Measurements from ENCODE around the gene DQX1.

DQX1 gene

DNA sequence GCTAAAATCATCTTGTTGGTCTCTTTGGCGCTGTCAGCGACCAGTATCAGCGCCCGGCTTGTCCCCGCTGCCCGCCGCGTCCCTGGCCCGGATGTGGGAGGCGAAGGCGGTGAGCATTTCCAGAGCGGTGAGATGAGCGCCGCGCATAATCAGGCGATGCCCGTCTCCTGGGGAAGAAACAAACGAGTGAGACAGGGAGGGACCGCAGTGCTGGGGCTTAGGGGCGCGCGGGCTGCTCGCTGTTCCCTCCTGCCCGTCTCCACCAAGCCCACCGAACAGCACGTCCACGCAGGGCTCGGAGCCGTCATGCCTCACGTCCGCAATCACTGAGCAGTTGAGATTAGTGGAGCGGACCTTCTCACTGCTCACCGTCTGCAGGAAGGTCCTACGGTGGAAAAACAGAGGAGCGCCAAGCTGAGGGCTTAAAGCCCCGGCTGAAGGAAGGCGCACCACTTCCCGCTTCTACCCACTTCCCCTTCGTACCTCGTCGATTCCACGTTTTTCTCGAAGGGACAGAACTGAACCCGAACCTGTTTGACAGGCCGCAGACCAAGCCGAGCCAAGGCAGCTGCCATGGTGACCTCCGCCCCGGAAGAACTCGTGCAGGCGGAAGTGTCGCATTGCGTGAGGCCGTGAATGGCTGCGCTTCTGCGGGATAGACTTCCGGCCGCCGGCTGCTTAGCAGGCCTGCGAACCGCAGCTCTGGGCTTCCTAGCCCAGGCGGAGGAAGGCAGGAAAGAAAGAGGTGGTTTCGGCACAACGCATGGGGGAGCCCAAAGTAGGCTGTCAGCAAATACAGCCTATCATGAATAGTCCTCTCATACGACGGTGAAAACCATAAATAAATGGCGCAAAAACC lies 53.7 kb downstream of the DQX1 start, which contains the start of gene MRPL53 (continued):
- TF ChIP-seq, protein P1, sequence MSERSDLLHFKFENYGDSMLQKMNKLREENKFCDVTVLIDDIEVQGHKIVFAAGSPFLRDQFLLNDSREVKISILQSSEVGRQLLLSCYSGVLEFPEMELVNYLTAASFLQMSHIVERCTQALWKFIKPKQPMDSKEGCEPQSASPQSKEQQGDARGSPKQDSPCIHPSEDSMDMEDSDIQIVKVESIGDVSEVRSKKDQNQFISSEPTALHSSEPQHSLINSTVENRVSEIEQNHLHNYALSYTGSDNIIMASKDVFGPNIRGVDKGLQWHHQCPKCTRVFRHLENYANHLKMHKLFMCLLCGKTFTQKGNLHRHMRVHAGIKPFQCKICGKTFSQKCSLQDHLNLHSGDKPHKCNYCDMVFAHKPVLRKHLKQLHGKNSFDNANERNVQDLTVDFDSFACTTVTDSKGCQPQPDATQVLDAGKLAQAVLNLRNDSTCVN (tag by site-specific recombination; optimal IDR thresholded peaks at IDR 0.05), result peak; percentile 70
- TF ChIP-seq, protein P2, sequence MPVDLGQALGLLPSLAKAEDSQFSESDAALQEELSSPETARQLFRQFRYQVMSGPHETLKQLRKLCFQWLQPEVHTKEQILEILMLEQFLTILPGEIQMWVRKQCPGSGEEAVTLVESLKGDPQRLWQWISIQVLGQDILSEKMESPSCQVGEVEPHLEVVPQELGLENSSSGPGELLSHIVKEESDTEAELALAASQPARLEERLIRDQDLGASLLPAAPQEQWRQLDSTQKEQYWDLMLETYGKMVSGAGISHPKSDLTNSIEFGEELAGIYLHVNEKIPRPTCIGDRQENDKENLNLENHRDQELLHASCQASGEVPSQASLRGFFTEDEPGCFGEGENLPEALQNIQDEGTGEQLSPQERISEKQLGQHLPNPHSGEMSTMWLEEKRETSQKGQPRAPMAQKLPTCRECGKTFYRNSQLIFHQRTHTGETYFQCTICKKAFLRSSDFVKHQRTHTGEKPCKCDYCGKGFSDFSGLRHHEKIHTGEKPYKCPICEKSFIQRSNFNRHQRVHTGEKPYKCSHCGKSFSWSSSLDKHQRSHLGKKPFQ (tag by site-specific recombination; IDR thresholded peaks at IDR 0.05), result no peak
- TF ChIP-seq ZNF266 (tag by site-specific recombination; IDR thresholded peaks at IDR 0.05; ENCODE audit: low read depth) (no peak), ZFHX2 (tag by site-specific recombination; conservative IDR thresholded peaks at IDR 0.05) (peak; percentile 29; the same call in 1 of the 2 replicates), ZNF394 (tag by site-specific recombination; IDR thresholded peaks at IDR 0.05; ENCODE audit: borderline replicate concordance) (peak; percentile 61), ZNF223 (tag by site-specific recombination; IDR thresholded peaks at IDR 0.05) (no peak), SETDB1 (IDR thresholded peaks at IDR 0.05; ENCODE audit: insufficient read length, low read length) (no peak), ZSCAN23 (tag by site-specific recombination; IDR thresholded peaks at IDR 0.05) (no peak), HOXA7 (CRISPR knock-in tag; IDR thresholded peaks at IDR 0.05; ENCODE audit: borderline replicate concordance) (peak; percentile 86; the same call in 1 of the 2 replicates), ZNF571 (tag by site-specific recombination; IDR thresholded peaks at IDR 0.05) (no peak), ZNF391 (tag by site-specific recombination; IDR thresholded peaks at IDR 0.05; ENCODE audit: borderline replicate concordance, low read depth) (0 out of 2 replicates have a peak, but pooled peaks have one; percentile 39), ZNF324 (tag by site-specific recombination; IDR thresholded peaks at IDR 0.05) (peak; percentile 70), BCL11A (tag by site-specific recombination; IDR thresholded peaks at IDR 0.05; ENCODE audit: low read depth) (no peak), ZFP37 (tag by site-specific recombination; IDR thresholded peaks at IDR 0.05) (peak; percentile 88), HOXC10 (CRISPR knock-in tag; IDR thresholded peaks at IDR 0.05) (0 out of 2 replicates have a peak, but pooled peaks have one; percentile 59), TCF7L2 (IDR thresholded peaks at IDR 0.05; ENCODE audit: borderline replicate concordance, low read depth, low read length) (no peak), ZNF621 (tag by site-specific recombination; IDR thresholded peaks at IDR 0.05) (no peak), KLF7 (tag by site-specific recombination; IDR thresholded peaks at IDR 0.05; ENCODE audit: borderline replicate concordance) (no peak), ZNF549 (tag by site-specific recombination; IDR thresholded peaks at IDR 0.05) (no peak), ZNF596 (tag by site-specific recombination; IDR thresholded peaks at IDR 0.05) (no peak), YY2 (tag by site-specific recombination; IDR thresholded peaks at IDR 0.05) (peak; percentile 96), SCRT2 (tag by site-specific recombination; IDR thresholded peaks at IDR 0.05) (peak; percentile 77; the same call in 1 of the 2 replicates), ZNF585B (tag by site-specific recombination; IDR thresholded peaks at IDR 0.05) (no peak), ZNF174 (tag by site-specific recombination; IDR thresholded peaks at IDR 0.05) (no peak)
- TF ChIP-seq, protein P3, sequence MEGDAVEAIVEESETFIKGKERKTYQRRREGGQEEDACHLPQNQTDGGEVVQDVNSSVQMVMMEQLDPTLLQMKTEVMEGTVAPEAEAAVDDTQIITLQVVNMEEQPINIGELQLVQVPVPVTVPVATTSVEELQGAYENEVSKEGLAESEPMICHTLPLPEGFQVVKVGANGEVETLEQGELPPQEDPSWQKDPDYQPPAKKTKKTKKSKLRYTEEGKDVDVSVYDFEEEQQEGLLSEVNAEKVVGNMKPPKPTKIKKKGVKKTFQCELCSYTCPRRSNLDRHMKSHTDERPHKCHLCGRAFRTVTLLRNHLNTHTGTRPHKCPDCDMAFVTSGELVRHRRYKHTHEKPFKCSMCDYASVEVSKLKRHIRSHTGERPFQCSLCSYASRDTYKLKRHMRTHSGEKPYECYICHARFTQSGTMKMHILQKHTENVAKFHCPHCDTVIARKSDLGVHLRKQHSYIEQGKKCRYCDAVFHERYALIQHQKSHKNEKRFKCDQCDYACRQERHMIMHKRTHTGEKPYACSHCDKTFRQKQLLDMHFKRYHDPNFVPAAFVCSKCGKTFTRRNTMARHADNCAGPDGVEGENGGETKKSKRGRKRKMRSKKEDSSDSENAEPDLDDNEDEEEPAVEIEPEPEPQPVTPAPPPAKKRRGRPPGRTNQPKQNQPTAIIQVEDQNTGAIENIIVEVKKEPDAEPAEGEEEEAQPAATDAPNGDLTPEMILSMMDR (tag by site-specific recombination; IDR thresholded peaks at IDR 0.05), result no peak; the same call in 1 of the 2 replicates
- TF ChIP-seq, protein P4, sequence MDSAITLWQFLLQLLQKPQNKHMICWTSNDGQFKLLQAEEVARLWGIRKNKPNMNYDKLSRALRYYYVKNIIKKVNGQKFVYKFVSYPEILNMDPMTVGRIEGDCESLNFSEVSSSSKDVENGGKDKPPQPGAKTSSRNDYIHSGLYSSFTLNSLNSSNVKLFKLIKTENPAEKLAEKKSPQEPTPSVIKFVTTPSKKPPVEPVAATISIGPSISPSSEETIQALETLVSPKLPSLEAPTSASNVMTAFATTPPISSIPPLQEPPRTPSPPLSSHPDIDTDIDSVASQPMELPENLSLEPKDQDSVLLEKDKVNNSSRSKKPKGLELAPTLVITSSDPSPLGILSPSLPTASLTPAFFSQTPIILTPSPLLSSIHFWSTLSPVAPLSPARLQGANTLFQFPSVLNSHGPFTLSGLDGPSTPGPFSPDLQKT (IDR thresholded peaks at IDR 0.05; ENCODE audit: borderline replicate concordance, low read depth, low read length), result peak; percentile 59
- TF ChIP-seq, protein P5, sequence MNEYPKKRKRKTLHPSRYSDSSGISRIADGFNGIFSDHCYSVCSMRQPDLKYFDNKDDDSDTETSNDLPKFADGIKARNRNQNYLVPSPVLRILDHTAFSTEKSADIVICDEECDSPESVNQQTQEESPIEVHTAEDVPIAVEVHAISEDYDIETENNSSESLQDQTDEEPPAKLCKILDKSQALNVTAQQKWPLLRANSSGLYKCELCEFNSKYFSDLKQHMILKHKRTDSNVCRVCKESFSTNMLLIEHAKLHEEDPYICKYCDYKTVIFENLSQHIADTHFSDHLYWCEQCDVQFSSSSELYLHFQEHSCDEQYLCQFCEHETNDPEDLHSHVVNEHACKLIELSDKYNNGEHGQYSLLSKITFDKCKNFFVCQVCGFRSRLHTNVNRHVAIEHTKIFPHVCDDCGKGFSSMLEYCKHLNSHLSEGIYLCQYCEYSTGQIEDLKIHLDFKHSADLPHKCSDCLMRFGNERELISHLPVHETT (tag by site-specific recombination; IDR thresholded peaks at IDR 0.05), result no peak; the same call in none of the 2 replicates
- TF ChIP-seq, protein P6, sequence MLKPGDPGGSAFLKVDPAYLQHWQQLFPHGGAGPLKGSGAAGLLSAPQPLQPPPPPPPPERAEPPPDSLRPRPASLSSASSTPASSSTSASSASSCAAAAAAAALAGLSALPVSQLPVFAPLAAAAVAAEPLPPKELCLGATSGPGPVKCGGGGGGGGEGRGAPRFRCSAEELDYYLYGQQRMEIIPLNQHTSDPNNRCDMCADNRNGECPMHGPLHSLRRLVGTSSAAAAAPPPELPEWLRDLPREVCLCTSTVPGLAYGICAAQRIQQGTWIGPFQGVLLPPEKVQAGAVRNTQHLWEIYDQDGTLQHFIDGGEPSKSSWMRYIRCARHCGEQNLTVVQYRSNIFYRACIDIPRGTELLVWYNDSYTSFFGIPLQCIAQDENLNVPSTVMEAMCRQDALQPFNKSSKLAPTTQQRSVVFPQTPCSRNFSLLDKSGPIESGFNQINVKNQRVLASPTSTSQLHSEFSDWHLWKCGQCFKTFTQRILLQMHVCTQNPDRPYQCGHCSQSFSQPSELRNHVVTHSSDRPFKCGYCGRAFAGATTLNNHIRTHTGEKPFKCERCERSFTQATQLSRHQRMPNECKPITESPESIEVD (tag by site-specific recombination; IDR thresholded peaks at IDR 0.05), result no peak
- TF ChIP-seq, protein P7, sequence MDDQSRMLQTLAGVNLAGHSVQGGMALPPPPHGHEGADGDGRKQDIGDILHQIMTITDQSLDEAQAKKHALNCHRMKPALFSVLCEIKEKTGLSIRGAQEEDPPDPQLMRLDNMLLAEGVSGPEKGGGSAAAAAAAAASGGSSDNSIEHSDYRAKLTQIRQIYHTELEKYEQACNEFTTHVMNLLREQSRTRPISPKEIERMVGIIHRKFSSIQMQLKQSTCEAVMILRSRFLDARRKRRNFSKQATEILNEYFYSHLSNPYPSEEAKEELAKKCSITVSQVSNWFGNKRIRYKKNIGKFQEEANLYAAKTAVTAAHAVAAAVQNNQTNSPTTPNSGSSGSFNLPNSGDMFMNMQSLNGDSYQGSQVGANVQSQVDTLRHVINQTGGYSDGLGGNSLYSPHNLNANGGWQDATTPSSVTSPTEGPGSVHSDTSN (CRISPR knock-in tag; IDR thresholded peaks at IDR 0.05), result peak; percentile 96
